Measurements from ENCODE around the gene IL17REL. TPM values are rescaled to one million over a fixed set of nuclear protein-coding genes. Genes with fewer than 3 reads are reported as not detected.

IL17REL gene
- total RNA-seq, 4 donors from 2014 or later: 0.12 to 0.26 TPM; not detected in 2

- intact Hi-C loops (cut with DNase I; ENCODE audit: low total_unique reads): loop anchor here (2.0 kb wide), 1 partner anchor 99 kb away; no protein-coding TSS in a partner anchor
These were observed 15.3 kb upstream of the IL17REL start for GRCh38 chr22:50027639-50028537.

DNA sequence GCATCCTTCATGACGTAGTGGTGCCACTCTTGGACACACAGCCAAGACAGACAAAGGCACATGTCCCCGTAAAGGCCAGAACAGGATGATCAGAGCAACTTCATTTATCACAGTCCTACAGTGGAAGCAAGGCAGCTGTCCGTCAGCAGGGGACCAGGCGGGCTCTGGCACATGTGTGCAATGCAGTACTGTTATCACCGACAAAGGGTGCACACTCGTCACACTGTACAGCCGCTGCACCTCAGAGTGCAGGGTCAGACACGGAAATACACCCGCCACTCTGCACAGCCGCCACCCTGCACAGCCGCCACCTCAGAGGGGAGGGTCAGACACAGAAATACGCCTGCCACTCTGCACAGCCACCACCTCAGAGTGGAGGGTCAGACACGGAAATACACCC, 13.4 kb upstream of the IL17REL start:
- Histone ChIP-seq H3K27ac (no peak overlapping the region), H3K9me3 (no peaks in the 10 kb centered on the region), H3K4me1 (peaks cover 0 to 5% of the 10 kb centered on the region in 2 donors), H3K4me3 (no peak overlapping the region), H3K27me3 (peaks cover 0 to 6% of the 10 kb centered on the region in 2 donors), H3K36me3 (no peaks in the 10 kb centered on the region)
- no peak for DNase-seq
- intact Hi-C loops (cut with DNase I; ENCODE audit: low total_unique reads): no loop called here
- TF ChIP-seq, protein P1, sequence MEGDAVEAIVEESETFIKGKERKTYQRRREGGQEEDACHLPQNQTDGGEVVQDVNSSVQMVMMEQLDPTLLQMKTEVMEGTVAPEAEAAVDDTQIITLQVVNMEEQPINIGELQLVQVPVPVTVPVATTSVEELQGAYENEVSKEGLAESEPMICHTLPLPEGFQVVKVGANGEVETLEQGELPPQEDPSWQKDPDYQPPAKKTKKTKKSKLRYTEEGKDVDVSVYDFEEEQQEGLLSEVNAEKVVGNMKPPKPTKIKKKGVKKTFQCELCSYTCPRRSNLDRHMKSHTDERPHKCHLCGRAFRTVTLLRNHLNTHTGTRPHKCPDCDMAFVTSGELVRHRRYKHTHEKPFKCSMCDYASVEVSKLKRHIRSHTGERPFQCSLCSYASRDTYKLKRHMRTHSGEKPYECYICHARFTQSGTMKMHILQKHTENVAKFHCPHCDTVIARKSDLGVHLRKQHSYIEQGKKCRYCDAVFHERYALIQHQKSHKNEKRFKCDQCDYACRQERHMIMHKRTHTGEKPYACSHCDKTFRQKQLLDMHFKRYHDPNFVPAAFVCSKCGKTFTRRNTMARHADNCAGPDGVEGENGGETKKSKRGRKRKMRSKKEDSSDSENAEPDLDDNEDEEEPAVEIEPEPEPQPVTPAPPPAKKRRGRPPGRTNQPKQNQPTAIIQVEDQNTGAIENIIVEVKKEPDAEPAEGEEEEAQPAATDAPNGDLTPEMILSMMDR (IDR thresholded peaks at IDR 0.05): no peak
- no peak for TF ChIP-seq POLR2A (IDR thresholded peaks at IDR 0.05)

More at GRCh38 chr22:50027639-50028537, 15.3 kb upstream of the IL17REL start:
- Histone ChIP-seq H3K9me3 (no peaks in the 10 kb centered on the region), H3K4me1 (peaks cover 0 to 5% of the 10 kb centered on the region in 2 donors), H3K27ac (no peak overlapping the region), H3K36me3 (no peaks in the 10 kb centered on the region), H3K4me3 (no peak overlapping the region), H3K27me3 (peaks cover 0 to 6% of the 10 kb centered on the region in 2 donors)
- no peak for TF ChIP-seq POLR2A (IDR thresholded peaks at IDR 0.05)
- TF ChIP-seq, protein P1 (IDR thresholded peaks at IDR 0.05): no peak
- DNase-seq: no peak

- no peak for DNase-seq
- TF ChIP-seq, protein P1 (IDR thresholded peaks at IDR 0.05): no peak
- no peak for TF ChIP-seq POLR2A (IDR thresholded peaks at IDR 0.05)
- Histone ChIP-seq H3K4me3 (no peak overlapping the region), H3K9me3 (no peaks in the 10 kb centered on the region), H3K36me3 (no peaks in the 10 kb centered on the region), H3K27me3 (no peaks in the 10 kb centered on the region), H3K27ac (no peak overlapping the region), H3K4me1 (no peaks in the 10 kb centered on the region)
- intact Hi-C loops (cut with DNase I; ENCODE audit: low total_unique reads): no loop called here
These were observed 9.7 kb upstream of the IL17REL start for GRCh38 chr22:50022171-50022819.

DNA sequence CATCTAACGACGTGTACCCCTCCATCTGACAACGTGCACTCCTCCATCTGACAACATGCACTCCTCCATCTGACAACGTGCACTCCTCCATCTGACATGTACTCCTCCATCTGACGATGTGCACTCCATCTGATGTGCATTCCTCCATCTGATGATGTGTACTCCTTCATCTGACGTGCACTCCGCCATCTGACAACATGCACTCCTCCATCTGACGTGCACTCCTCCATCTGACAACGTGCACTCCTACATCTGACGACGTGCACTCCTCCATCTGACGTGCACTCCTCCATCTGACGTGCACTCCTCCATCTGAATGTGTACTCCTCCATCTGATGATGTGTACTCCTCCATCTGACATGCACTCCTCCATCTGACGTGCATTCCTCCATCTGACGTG, 8.0 kb upstream of the IL17REL start:
- no peaks in the 10 kb centered on the region for H3K9me3 ChIP-seq
- TF ChIP-seq, protein P1 (IDR thresholded peaks at IDR 0.05): no peak
- TF ChIP-seq POLR2A (IDR thresholded peaks at IDR 0.05): no peak
- H3K4me1 ChIP-seq: no peaks in the 10 kb centered on the region
- intact Hi-C loops (cut with DNase I; ENCODE audit: low total_unique reads): no loop called here
- no peaks in the 10 kb centered on the region for H3K36me3 ChIP-seq
- no peaks in the 10 kb centered on the region for H3K27me3 ChIP-seq
- H3K4me3 ChIP-seq: no peak overlapping the region
- DNase-seq: no peak
- no peak overlapping the region for H3K27ac ChIP-seq

GRCh38 chr22:50019316-50019715, 6.8 kb upstream of the IL17REL start:
- TF ChIP-seq POLR2A (IDR thresholded peaks at IDR 0.05): no peak
- TF ChIP-seq, protein P1 (IDR thresholded peaks at IDR 0.05): no peak
- no peaks in the 10 kb centered on the region for H3K36me3 ChIP-seq
- H3K27ac ChIP-seq: no peak overlapping the region
- H3K4me3 ChIP-seq: no peak overlapping the region
- no peaks in the 10 kb centered on the region for H3K9me3 ChIP-seq
- H3K4me1 ChIP-seq: peaks cover 0 to 5% of the 10 kb centered on the region in 2 donors
- no peak for DNase-seq
- H3K27me3 ChIP-seq: peaks cover 5 to 6% of the 10 kb centered on the region in 2 donors
- intact Hi-C loops (cut with DNase I; ENCODE audit: low total_unique reads): no loop called here
